ENCODE data around the gene GRIA1.

The GRIA1 gene
- 0 to 0.21 (median 0) reads per million in 9 experiments for total RNA-seq

DNA sequence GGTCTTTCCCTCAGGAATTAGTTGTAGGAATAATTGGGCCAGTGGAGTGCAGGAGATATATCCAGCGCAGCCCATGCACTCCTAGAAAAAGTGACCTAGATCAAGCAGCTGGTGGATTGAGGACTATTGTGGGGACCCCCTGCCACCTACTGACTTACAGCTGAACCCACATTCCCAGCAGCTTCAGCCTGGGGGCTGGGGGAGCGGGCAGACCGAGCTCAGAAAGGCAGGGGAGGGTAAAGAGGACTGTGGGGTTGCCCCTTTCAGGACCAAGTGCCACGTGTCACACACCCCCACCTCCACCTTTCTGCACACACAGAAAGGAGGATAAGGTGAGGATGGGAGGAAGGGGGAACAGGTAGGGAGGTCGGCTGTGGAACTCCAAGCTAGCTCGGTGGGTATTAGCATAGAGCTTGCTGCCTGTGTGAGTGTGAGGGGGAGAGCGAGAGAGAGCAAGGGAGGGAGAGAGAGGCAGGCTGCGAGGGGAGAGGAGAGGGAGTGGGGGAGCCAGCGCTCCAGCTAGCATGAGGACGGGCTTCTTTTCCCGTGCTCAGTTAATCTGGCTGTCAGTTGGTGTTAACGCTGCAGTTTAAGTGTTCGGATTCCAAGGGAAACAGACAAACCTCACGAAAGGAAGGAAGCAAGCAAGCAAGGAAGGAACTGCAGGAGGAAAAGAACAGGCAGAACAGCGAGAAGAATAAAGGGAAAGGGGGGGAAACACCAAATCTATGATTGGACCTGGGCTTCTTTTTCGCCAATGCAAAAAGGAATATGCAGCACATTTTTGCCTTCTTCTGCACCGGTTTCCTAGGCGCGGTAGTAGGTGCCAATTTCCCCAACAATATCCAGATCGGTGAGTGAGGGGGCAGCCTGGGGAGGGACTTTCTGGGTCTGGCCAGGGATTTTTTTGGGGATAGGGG, at the start of gene GRIA1:
GRIA1 (plus strand) TSS at position 553 of the 920 bp plus-strand sequence.
- DNase-seq (no peak), ATAC-seq (replicated peaks) (no peak)
- Mint-ChIP-seq H3K27ac (no peak within 1 kb of the TSS), H3K4me3 (no peak within 1 kb of the TSS), H3K27me3 (peaks cover 33 to 49% of the 10 kb centered on the region in 2 donors), H3K36me3 (ENCODE audit: insufficient read depth) (no peaks in the 10 kb centered on the region), H3K4me1 (ENCODE audit: low read depth in 2 of 2) (peaks cover 0 to 4% of the 10 kb centered on the region in 2 donors), H3K9me3 (no peaks in the 10 kb centered on the region)

DNA sequence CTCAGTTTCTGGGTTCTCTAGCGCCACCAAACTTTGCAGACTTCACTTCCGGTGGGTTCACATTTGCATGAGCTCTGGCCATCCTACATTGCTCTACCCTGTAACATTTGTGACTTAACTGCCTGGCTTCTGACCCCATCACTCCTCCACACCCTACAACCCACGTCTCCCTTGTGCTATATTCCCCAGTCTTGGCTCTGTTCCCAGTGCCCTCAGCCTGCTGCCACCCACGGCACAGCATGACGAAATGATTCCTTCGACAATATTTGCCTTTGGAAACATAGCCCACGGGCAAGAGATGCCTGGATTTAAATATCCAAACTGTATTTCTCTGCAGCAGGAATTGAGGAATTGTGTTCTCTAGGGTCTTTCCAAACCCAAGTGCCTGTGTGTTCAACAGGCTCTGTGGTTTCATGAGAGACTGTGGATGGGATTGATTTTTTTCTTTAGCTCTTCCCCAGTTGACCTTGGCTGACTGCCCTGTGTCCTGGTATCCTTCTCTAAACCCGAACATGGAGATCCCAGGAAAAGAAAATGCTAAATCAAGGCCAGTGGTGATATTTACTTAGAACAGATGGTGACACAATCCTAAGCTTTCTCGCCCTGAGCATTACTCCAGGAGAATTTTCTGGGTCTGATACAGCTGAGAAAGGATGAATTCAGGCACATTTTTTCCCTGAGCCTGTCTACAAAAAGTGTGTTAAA, 44.4 kb upstream of the GRIA1 start:
- no peak for DNase-seq
- no peaks in the 10 kb centered on the region for H3K9me3 Mint-ChIP-seq
- ATAC-seq (replicated peaks), result no peak
- H3K27ac Mint-ChIP-seq, result no peak overlapping the region
- no peaks in the 10 kb centered on the region for H3K27me3 Mint-ChIP-seq
- no peaks in the 10 kb centered on the region for H3K36me3 Mint-ChIP-seq (ENCODE audit: insufficient read depth)
- H3K4me1 Mint-ChIP-seq (ENCODE audit: low read depth in 2 of 2), result no peaks in the 10 kb centered on the region
- no peak overlapping the region for H3K4me3 Mint-ChIP-seq

GRCh38 chr5:153447534-153447933, 42.9 kb upstream of the GRIA1 start:
- no peak overlapping the region for H3K27ac Mint-ChIP-seq
- H3K27me3 Mint-ChIP-seq, result no peaks in the 10 kb centered on the region
- no peaks in the 10 kb centered on the region for H3K36me3 Mint-ChIP-seq (ENCODE audit: insufficient read depth)
- H3K4me3 Mint-ChIP-seq, result no peak overlapping the region
- H3K4me1 Mint-ChIP-seq (ENCODE audit: low read depth in 2 of 2), result no peaks in the 10 kb centered on the region
- peaks cover 0 to 3% of the 10 kb centered on the region in 2 donors for H3K9me3 Mint-ChIP-seq
- DNase-seq, result no peak
- ATAC-seq (replicated peaks), result no peak

DNA sequence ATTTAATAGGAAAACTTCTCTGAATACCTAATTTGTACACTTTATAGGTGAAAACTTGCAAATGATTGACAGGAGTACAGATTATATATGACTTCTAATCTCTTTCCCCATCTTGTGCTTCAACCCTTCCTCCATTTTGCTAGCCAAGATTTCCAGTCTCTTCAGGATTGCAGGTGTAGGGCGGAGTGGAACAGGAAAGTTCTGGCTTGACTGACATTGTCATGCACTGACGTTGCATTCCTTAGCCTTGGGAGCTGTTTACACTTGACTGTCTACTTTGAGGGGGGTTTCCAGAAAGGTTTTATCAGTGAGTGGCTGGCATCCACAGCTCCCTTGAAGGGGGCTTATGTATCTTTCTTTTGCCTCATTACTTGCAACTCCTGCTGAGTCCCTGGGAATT, 34.1 kb upstream of the GRIA1 start:
- no peaks in the 10 kb centered on the region for H3K4me1 Mint-ChIP-seq (ENCODE audit: low read depth in 2 of 2)
- no peak overlapping the region for H3K27ac Mint-ChIP-seq
- peaks cover 0 to 5% of the 10 kb centered on the region in 2 donors for H3K9me3 Mint-ChIP-seq
- no peak for DNase-seq
- H3K27me3 Mint-ChIP-seq, result no peaks in the 10 kb centered on the region
- H3K4me3 Mint-ChIP-seq, result no peak overlapping the region
- no peaks in the 10 kb centered on the region for H3K36me3 Mint-ChIP-seq (ENCODE audit: insufficient read depth)
- no peak for ATAC-seq (replicated peaks)

DNA sequence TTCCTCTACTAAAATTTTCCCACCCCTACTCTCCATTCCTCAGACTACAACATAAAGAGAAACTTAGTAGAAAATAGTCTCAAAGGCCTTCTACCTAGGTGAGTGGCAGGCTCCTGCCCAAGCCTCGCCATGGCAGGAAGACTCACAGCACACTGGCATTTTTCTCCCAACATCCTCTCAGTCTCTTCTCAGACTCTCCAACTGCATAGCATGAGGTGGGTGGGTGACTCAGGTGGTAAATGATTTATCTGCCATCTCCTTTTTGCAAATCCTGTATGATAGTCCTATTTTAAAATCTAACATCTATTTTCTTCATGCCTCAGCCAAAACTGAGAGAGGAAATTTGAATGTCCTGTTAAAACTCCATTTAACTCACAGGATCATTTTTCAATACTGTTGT, 33.5 kb upstream of the GRIA1 start:
- peaks cover 0 to 4% of the 10 kb centered on the region in 2 donors for H3K9me3 Mint-ChIP-seq
- H3K4me3 Mint-ChIP-seq, result no peak overlapping the region
- H3K27ac Mint-ChIP-seq, result no peak overlapping the region
- H3K4me1 Mint-ChIP-seq (ENCODE audit: low read depth in 2 of 2), result no peaks in the 10 kb centered on the region
- DNase-seq, result no peak
- no peaks in the 10 kb centered on the region for H3K36me3 Mint-ChIP-seq (ENCODE audit: insufficient read depth)
- ATAC-seq (replicated peaks), result no peak
- no peaks in the 10 kb centered on the region for H3K27me3 Mint-ChIP-seq

GRCh38 chr5:153458268-153458667, 32.2 kb upstream of the GRIA1 start:
- DNase-seq (no peak), ATAC-seq (replicated peaks) (no peak)
- no peaks in the 10 kb centered on the region for H3K4me1 Mint-ChIP-seq (ENCODE audit: low read depth in 2 of 2)
- H3K27ac Mint-ChIP-seq, result no peak overlapping the region
- H3K36me3 Mint-ChIP-seq (ENCODE audit: insufficient read depth), result no peaks in the 10 kb centered on the region
- H3K27me3 Mint-ChIP-seq, result no peaks in the 10 kb centered on the region
- peaks cover 0 to 4% of the 10 kb centered on the region in 2 donors for H3K9me3 Mint-ChIP-seq
- no peak overlapping the region for H3K4me3 Mint-ChIP-seq

DNA sequence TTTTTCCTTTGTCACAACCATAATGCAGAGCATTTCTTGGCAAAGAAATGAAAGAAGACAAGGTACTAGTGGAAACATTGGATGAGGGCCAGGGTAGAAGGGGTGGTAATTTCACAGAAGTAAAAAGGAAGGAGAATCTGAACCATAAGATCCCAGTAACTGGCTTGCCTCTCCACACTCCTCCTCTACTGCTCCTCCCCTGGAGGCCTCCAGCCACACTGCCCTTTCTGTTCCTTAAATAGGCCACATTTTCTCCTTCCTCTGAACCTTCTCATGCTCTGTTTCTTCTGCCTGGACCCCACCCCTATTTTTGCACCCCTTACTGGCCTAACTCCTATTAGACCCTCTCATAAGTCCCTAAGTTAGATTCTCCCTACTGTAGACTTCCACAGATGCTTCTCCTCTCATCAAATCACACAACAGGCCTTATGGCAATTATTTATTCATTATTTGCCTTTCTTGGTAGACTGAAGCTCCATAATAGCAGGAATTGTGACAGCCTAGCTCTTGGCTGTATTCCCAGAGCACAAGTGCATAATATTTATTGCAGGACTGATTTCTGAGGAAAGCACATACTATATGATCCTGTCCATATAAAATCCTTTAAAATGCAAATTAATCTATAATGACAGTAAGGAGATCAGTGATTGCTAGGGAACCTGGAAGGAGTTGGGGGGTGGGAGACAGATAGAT, 31.3 kb upstream of the GRIA1 start:
- Mint-ChIP-seq H3K27ac (no peak overlapping the region), H3K36me3 (ENCODE audit: insufficient read depth) (no peaks in the 10 kb centered on the region), H3K27me3 (no peaks in the 10 kb centered on the region), H3K4me1 (ENCODE audit: low read depth in 2 of 2) (no peaks in the 10 kb centered on the region), H3K9me3 (peaks cover 0 to 4% of the 10 kb centered on the region in 2 donors), H3K4me3 (no peak overlapping the region)
- DNase-seq (no peak), ATAC-seq (replicated peaks) (no peak)

- Mint-ChIP-seq H3K4me3 (no peak overlapping the region), H3K36me3 (ENCODE audit: insufficient read depth) (no peaks in the 10 kb centered on the region), H3K27me3 (no peaks in the 10 kb centered on the region), H3K4me1 (ENCODE audit: low read depth in 2 of 2) (no peaks in the 10 kb centered on the region), H3K9me3 (peaks cover 0 to 4% of the 10 kb centered on the region in 2 donors), H3K27ac (no peak overlapping the region)
- ATAC-seq (replicated peaks) (no peak), DNase-seq (no peak)
Observed at GRCh38 chr5:153460421-153460820, 30.0 kb upstream of the GRIA1 start.

DNA sequence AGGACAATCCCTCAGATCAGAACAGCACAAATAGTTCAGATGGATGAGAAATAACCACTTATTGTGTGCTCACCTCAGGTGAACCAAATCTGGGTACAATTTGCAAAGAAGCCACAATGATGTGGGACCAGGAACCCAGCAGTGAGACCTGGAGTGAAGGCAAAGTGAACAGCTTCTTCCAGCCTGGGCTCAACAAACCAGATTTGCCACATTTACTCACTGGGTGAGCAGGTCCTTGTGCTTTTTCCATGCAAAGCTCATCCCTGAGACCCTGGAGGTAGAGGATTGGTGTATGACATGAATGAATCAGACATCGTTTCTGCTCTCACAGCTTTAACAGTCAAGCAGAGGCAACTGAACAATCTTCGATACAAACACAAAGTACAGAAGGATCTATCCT, 29.1 kb upstream of the GRIA1 start:
- H3K4me1 Mint-ChIP-seq (ENCODE audit: low read depth in 2 of 2), result no peaks in the 10 kb centered on the region
- H3K4me3 Mint-ChIP-seq, result no peak overlapping the region
- no peak for ATAC-seq (replicated peaks)
- H3K27me3 Mint-ChIP-seq, result no peaks in the 10 kb centered on the region
- peaks cover 0 to 6% of the 10 kb centered on the region in 2 donors for H3K9me3 Mint-ChIP-seq
- no peak for DNase-seq
- H3K27ac Mint-ChIP-seq, result no peak overlapping the region
- H3K36me3 Mint-ChIP-seq (ENCODE audit: insufficient read depth), result peaks cover 2% of the 10 kb centered on the region

GRCh38 chr5:153463806-153464205, 26.7 kb upstream of the GRIA1 start:
- H3K27me3 Mint-ChIP-seq, result no peaks in the 10 kb centered on the region
- ATAC-seq (replicated peaks) (no peak), DNase-seq (no peak)
- H3K27ac Mint-ChIP-seq, result no peak overlapping the region
- peaks cover 0 to 6% of the 10 kb centered on the region in 2 donors for H3K9me3 Mint-ChIP-seq
- peaks cover 3% of the 10 kb centered on the region for H3K36me3 Mint-ChIP-seq (ENCODE audit: insufficient read depth)
- no peak overlapping the region for H3K4me3 Mint-ChIP-seq
- H3K4me1 Mint-ChIP-seq (ENCODE audit: low read depth in 2 of 2), result no peaks in the 10 kb centered on the region

DNA sequence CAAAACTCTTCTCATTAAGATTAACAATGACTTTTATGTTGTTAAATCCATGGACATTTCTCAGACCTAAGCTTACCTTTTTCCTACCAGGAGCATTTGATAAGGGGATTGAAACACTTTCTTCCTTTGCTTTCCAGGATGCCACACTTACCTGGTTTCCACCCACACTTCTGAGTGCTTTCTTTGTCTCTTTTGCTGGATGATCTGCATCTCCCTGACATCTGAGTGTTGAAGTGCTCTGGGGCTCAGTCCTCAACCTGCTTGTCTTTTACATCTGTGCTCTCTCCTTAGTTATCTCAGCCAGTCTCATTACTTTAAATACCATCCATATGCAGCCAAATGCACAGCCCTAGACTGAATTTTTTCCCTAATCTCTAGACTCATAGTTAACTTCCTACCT, 22.9 kb upstream of the GRIA1 start:
- Mint-ChIP-seq H3K27me3 (no peaks in the 10 kb centered on the region), H3K4me3 (no peak overlapping the region), H3K4me1 (ENCODE audit: low read depth in 2 of 2) (no peaks in the 10 kb centered on the region), H3K36me3 (ENCODE audit: insufficient read depth) (peaks cover 3% of the 10 kb centered on the region), H3K27ac (no peak overlapping the region), H3K9me3 (peaks cover under 1 to 6% of the 10 kb centered on the region in 2 donors)
- DNase-seq, result no peak
- no peak for ATAC-seq (replicated peaks)

GRCh38 chr5:153469423-153469822, 21.0 kb upstream of the GRIA1 start:
- Mint-ChIP-seq H3K4me1 (ENCODE audit: low read depth in 2 of 2) (no peaks in the 10 kb centered on the region), H3K4me3 (no peak overlapping the region), H3K27ac (no peak overlapping the region), H3K27me3 (no peaks in the 10 kb centered on the region), H3K36me3 (ENCODE audit: insufficient read depth) (peaks cover 3% of the 10 kb centered on the region), H3K9me3 (peaks cover 5 to 7% of the 10 kb centered on the region in 2 donors)
- ATAC-seq (replicated peaks), result no peak
- no peak for DNase-seq

DNA sequence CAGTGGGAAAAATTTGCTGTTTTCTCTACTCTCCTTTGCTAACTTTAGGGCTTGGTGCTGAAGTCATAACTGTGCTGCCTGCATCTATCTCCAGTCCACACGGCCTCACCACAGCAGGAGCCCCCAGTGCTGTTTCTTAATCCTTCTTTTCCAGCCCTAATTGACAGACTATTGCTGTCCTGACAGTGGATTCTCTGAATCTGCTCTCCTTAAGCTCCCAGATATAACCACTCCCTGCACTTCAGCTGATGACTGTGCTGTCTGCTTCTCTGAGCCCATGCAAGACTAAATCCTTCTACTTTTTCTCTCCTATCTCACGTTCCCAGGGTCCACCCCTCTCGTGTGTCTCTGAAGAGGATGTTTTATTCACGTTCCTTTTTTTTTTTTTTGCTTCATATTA, 19.7 kb upstream of the GRIA1 start:
- no peak for DNase-seq
- Mint-ChIP-seq H3K27me3 (peaks cover 0 to 7% of the 10 kb centered on the region in 2 donors), H3K36me3 (ENCODE audit: insufficient read depth) (peaks cover 3% of the 10 kb centered on the region), H3K4me1 (ENCODE audit: low read depth in 2 of 2) (no peaks in the 10 kb centered on the region), H3K27ac (no peak overlapping the region), H3K4me3 (no peak overlapping the region), H3K9me3 (peaks cover 7 to 10% of the 10 kb centered on the region in 2 donors)
- no peak for ATAC-seq (replicated peaks)

Data from effector memory CD8-positive, alpha-beta T cell (primary cell).